BJ (cell line): Measurements from ENCODE around the gene RBFOX1. TPM values are rescaled to one million over a fixed set of nuclear protein-coding genes. Genes with fewer than 3 reads are reported as not detected.

ENCODE experiments used
- CTCF ChIA-PET: fragments of 350-600 bp; formaldehyde crosslinking; extraction: SDS; loops from one replicate; lab custom pipeline; 2021; ENCODE audit warnings: antibody characterized with exemption, inconsistent platforms; lab: Yijun Ruan, JAX
- POLR2A ChIA-PET: fragments of 300-600 bp; sonication (Branson Sonifier 250); formaldehyde crosslinking; extraction: SDS; loops from one replicate; lab custom pipeline; 2021; ENCODE audit warnings: antibody characterized with exemption; lab: Charles Lee
- DNase-seq: peaks from one replicate; pipeline ENCODE4 v3.0.0-alpha.2; 2011; ENCODE audit warnings: low read depth
- H3K27me3 ChIP-seq: 2 replicates; pipeline ENCODE4 v1.6.0; 2011; ENCODE audit warnings: low read length; ENCODE audit not compliant: control insufficient read depth, insufficient read depth
- H3K36me3 ChIP-seq: 2 replicates; pipeline ENCODE4 v1.5.1; 2011; ENCODE audit warnings: low read length; ENCODE audit not compliant: control insufficient read depth, insufficient read depth
- H3K4me3 ChIP-seq: 2 replicates; pipeline ENCODE4 v1.5.1; 2011; ENCODE audit warnings: low read depth, mild to moderate bottlenecking, control low read depth, low read length
- polyA plus RNA-seq: library from polyadenylated mRNA; depleted of rRNA; stranded (reverse); fragments of >200 nt; gene quantifications from 2 replicates; pipeline ENCODE4 v1.2.3, GENCODE V29; 2011
- TF ChIP-seq, protein P1 (sequence below): IDR thresholded peaks from 2 replicates; pipeline ENCODE4 v1.5.1; 2011; ENCODE audit warnings: low read depth, mild to moderate bottlenecking, control low read depth, inconsistent platforms, low read length, moderate library complexity; ENCODE audit not compliant: insufficient read depth

The RBFOX1 gene
- polyA plus RNA-seq, 1 experiment, result not detected

- ChIA-PET POLR2A (no interaction called here), CTCF (no interaction called here)
- Histone ChIP-seq H3K27me3 (no peaks in the 10 kb centered on the region), H3K4me3 (no peak overlapping the region), H3K36me3 (no peaks in the 10 kb centered on the region)
- DNase-seq, result no peak
- TF ChIP-seq, protein P1, sequence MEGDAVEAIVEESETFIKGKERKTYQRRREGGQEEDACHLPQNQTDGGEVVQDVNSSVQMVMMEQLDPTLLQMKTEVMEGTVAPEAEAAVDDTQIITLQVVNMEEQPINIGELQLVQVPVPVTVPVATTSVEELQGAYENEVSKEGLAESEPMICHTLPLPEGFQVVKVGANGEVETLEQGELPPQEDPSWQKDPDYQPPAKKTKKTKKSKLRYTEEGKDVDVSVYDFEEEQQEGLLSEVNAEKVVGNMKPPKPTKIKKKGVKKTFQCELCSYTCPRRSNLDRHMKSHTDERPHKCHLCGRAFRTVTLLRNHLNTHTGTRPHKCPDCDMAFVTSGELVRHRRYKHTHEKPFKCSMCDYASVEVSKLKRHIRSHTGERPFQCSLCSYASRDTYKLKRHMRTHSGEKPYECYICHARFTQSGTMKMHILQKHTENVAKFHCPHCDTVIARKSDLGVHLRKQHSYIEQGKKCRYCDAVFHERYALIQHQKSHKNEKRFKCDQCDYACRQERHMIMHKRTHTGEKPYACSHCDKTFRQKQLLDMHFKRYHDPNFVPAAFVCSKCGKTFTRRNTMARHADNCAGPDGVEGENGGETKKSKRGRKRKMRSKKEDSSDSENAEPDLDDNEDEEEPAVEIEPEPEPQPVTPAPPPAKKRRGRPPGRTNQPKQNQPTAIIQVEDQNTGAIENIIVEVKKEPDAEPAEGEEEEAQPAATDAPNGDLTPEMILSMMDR, result no peak
Measured at GRCh38 chr16:7736138-7736665, 403.6 kb downstream of the RBFOX1 start.

DNA sequence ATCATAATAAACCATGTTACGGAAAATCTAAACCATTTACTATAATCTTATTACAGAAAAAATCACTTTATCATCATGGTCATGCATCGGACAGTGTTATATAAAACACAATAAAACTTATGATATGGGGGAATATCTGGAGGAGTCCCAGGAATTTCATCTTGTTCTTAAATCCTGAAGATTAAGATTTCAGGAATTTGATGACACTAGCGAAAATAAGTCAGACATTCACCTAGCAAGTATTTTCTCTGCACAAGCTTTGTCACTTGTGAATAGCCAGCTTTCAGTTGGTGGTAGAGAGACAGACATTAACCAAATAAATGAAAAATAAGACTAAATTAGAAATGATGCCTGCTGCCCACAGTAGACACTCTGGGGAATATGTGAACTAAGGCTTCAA is 410.0 kb downstream of the RBFOX1 start:
- ChIA-PET POLR2A (no interaction called here), CTCF (no interaction called here)
- no peak for DNase-seq
- TF ChIP-seq, protein P1, result no peak
- Histone ChIP-seq H3K36me3 (no peaks in the 10 kb centered on the region), H3K4me3 (no peak overlapping the region), H3K27me3 (no peaks in the 10 kb centered on the region)

- Histone ChIP-seq H3K4me3 (no peak overlapping the region), H3K27me3 (no peaks in the 10 kb centered on the region), H3K36me3 (no peaks in the 10 kb centered on the region)
- CTCF ChIA-PET, result no interaction called here
- POLR2A ChIA-PET, result no interaction called here
- no peak for DNase-seq
- TF ChIP-seq, protein P1, result no peak
Measured at GRCh38 chr16:7744546-7745264, 412.1 kb downstream of the RBFOX1 start.

- Histone ChIP-seq H3K27me3 (no peaks in the 10 kb centered on the region), H3K4me3 (no peak overlapping the region), H3K36me3 (no peaks in the 10 kb centered on the region)
- TF ChIP-seq, protein P1, result no peak
- DNase-seq, result no peak
- POLR2A ChIA-PET, result no interaction called here
- CTCF ChIA-PET, result no interaction called here
Measured at GRCh38 chr16:7745276-7745675, 412.6 kb downstream of the RBFOX1 start.

DNA sequence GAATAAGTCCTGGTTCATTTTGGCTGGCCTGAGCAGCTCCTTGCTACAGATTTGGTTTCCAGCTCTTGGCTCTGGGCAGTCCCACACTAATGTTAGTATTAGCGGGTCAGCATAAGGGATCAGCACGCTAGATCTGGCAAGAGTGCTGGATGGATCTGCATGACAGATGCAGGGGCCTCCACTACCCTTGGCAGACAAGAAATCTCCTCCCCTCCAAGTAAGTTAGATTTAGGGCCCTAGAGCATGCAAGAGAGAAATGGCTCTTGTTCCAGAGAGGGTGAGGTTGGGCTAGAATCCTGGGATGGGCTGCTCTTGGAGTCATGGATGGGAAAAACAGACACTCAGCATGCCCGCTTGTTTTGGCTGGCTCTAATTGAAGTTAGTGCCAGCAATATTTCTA is 414.3 kb downstream of the RBFOX1 start:
- TF ChIP-seq, protein P1, result no peak
- CTCF ChIA-PET, result no interaction called here
- Histone ChIP-seq H3K4me3 (no peak overlapping the region), H3K36me3 (no peaks in the 10 kb centered on the region), H3K27me3 (no peaks in the 10 kb centered on the region)
- POLR2A ChIA-PET, result no interaction called here
- DNase-seq, result no peak
